Liver (tissue), 9 donors: ENCODE data around the gene LRRC18. TPM values are rescaled to one million over a fixed set of nuclear protein-coding genes. Genes with fewer than 3 reads are reported as not detected.

Experiments
- DNase-seq: peaks from one replicate; pipeline ENCODE4 v3.0.0-alpha.2; 2017; ENCODE audit warnings: low spot score
- H3K27ac ChIP-seq, 2 donors: one replicate each; pipeline ENCODE4 v1.7.0; 2013; ENCODE audit warnings: inconsistent platforms in 2 of 2, low read length in 2 of 2, control low read depth in 1 of 2, low read depth in 1 of 2, mild to moderate bottlenecking in 1 of 2
- H3K27me3 ChIP-seq, 4 donors: one replicate each; pipeline versions ENCODE4 v1.6.1 to v1.7.0; 2013; ENCODE audit warnings: low read length in 3 of 4, inconsistent platforms in 1 of 4, mild to moderate bottlenecking in 1 of 4, moderate library complexity in 1 of 4; ENCODE audit not compliant: control insufficient read depth in 4 of 4, insufficient read depth in 4 of 4
- H3K36me3 ChIP-seq, 4 donors: one replicate each; pipeline versions ENCODE4 v1.6.1 to v1.7.0; 2013; ENCODE audit warnings: low read length in 3 of 4, mild to moderate bottlenecking in 3 of 4, low read depth in 1 of 4, moderate library complexity in 1 of 4; ENCODE audit not compliant: control insufficient read depth in 4 of 4, insufficient read depth in 3 of 4
- H3K4me1 ChIP-seq, 4 donors: one replicate each; pipeline versions ENCODE4 v1.6.1 to v1.7.0; 2013; ENCODE audit warnings: low read length in 3 of 4, mild to moderate bottlenecking in 3 of 4, moderate library complexity in 1 of 4; ENCODE audit not compliant: control insufficient read depth in 4 of 4, insufficient read depth in 4 of 4
- H3K4me3 ChIP-seq, 3 donors: one replicate each; pipeline versions ENCODE4 v1.6.1 to v1.7.0; 2013; ENCODE audit warnings: low read length in 3 of 3, control low read depth in 1 of 3, low read depth in 1 of 3, mild to moderate bottlenecking in 1 of 3
- H3K9ac ChIP-seq, 2 donors: one replicate each; pipeline ENCODE4 v1.7.0; 2013; ENCODE audit warnings: low read length in 2 of 2, mild to moderate bottlenecking in 2 of 2, moderate library complexity in 2 of 2, control low read depth in 1 of 2, low read depth in 1 of 2
- H3K9me3 ChIP-seq, 4 donors: one replicate each; pipeline versions ENCODE4 v1.6.1 to v1.7.0; 2013; ENCODE audit warnings: low read length in 3 of 4; ENCODE audit not compliant: control insufficient read depth in 4 of 4
- CTCF ChIP-seq: fragments of 150-350 bp; IDR thresholded peaks from 2 replicates; pipeline ENCODE4 v1.5.1; 2017; ENCODE audit warnings: improper control_type of control experiment, low read depth, low read length; ENCODE audit not compliant: missing input control
- EGR1 ChIP-seq, 2 donors: IDR thresholded peaks; 2 replicates each; pipeline ENCODE4 v1.6.1; 2016 to 2018; ENCODE audit warnings: antibody characterized with exemption in 2 of 2, low read depth in 2 of 2
- FOXA1 ChIP-seq: IDR thresholded peaks from 2 replicates; pipeline ENCODE4 v1.6.1; 2016; ENCODE audit warnings: antibody characterized with exemption
- GABPA ChIP-seq, 2 donors: IDR thresholded peaks in 1 of 2; conservative IDR thresholded peaks in 1 of 2; 2 replicates each; pipeline ENCODE4 v1.6.1; 2016; ENCODE audit warnings: antibody characterized with exemption in 2 of 2, mild to moderate bottlenecking in 1 of 2, moderate library complexity in 1 of 2
- HNF4G ChIP-seq: IDR thresholded peaks from 2 replicates; pipeline ENCODE4 v1.6.1; 2016; ENCODE audit warnings: antibody characterized with exemption
- NR2F2 ChIP-seq: IDR thresholded peaks from 2 replicates; pipeline ENCODE4 v1.6.1; 2016; ENCODE audit warnings: antibody characterized with exemption
- REST ChIP-seq: IDR thresholded peaks from 2 replicates; pipeline ENCODE4 v1.6.1; 2016; ENCODE audit warnings: antibody characterized with exemption, mild to moderate bottlenecking
- SP1 ChIP-seq: IDR thresholded peaks from 2 replicates; pipeline ENCODE4 v1.6.1; 2018; ENCODE audit warnings: antibody characterized with exemption, mild to moderate bottlenecking
- YY1 ChIP-seq: IDR thresholded peaks from 2 replicates; pipeline ENCODE4 v1.6.1; 2016; ENCODE audit warnings: antibody characterized with exemption, mild to moderate bottlenecking
- ZBTB33 ChIP-seq: IDR thresholded peaks from 2 replicates; pipeline ENCODE4 v1.6.1; 2016; ENCODE audit warnings: antibody characterized with exemption
- WGBS: extraction: QIAGEN DNeasy Blood & Tissue Kit; methylation state at CpG from one replicate; pipeline ENCODE4 v1.1.7; 2013; 5-methylcytosine and 5-hydroxymethylcytosine counted together
- polyA plus RNA-seq, 2 donors: library from polyadenylated mRNA; stranded (reverse) in 1 of 2; unstranded in 1 of 2; fragments of 200-250 nt in 1 of 2; fragments of >200 nt in 1 of 2; fragmentation: Nextera tagmentation in 1 of 2; extraction: Ambion mirVana in 1 of 2; gene quantifications; one replicate each; pipeline versions ENCODE4 v1.2.1 to v1.2.3, GENCODE V29; 2013 to 2015
- total RNA-seq, 2 donors: library from RNA; depleted of rRNA; stranded (reverse); fragments of >200 nt; gene quantifications; one replicate each; pipeline ENCODE4 v1.2.3, GENCODE V29; 2014
- TF ChIP-seq, protein P1 (sequence below): IDR thresholded peaks from 2 replicates; pipeline ENCODE4 v1.6.1; 2016; ENCODE audit warnings: antibody characterized with exemption
- donor health status: healthy.
- donor health status: healthy.
- donor health status: healthy.
- donor health status: healthy.
- donor health status: healthy.

LRRC18 gene
- total and polyA plus RNA-seq, 4 donors, result not detected

- WGBS, result 69% methylated on average over 2 of the region's 2 CpGs
- H3K9me3 ChIP-seq, result no peaks in the 10 kb centered on the region
- H3K27ac ChIP-seq, result no peak overlapping the region
- no peaks in the 10 kb centered on the region for H3K4me1 ChIP-seq
- H3K27me3 ChIP-seq, result peaks cover 0 to 3% (median 0%) of the 10 kb centered on the region in 4 donors
- H3K4me3 ChIP-seq, result no peak overlapping the region
- H3K9ac ChIP-seq, result no peak overlapping the region
- H3K36me3 ChIP-seq, result no peaks in the 10 kb centered on the region
- DNase-seq, result no peak
- TF ChIP-seq YY1 (no peak), GABPA (IDR thresholded peaks at IDR 0.05 in 1 of 2, conservative IDR thresholded peaks at IDR 0.05 in 1 of 2) (no peak), SP1 (no peak), CTCF (no peak), NR2F2 (no peak), ZBTB33 (no peak), EGR1 (IDR thresholded peaks at IDR 0.05; ENCODE audit: low read depth in 2 of 2) (no peak)
- TF ChIP-seq, protein P1, sequence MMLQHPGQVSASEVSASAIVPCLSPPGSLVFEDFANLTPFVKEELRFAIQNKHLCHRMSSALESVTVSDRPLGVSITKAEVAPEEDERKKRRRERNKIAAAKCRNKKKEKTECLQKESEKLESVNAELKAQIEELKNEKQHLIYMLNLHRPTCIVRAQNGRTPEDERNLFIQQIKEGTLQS, result no peak
Observed at GRCh38 chr10:48903151-48903550, 36.5 kb downstream of the LRRC18 start.

DNA sequence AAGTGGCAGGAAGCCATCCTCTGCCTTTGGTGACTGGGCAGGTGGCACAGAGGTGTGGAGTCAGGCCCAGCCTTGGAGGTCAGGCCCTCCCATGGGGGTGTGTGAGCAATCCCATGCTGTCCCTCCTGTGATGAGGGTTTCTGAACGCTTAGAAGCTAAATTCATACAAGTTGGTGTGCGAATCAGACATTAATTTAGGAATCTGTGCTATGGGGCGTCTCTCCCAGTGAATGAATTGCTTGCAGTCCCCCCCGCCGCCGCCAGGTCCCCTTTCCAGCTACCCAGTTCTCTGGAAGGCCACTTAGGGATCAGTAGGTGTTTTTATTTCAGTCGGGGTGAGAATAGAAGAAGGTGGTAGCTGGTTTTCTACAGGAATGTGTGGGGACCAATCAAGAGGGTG is 37.5 kb downstream of the LRRC18 start:
- no peak overlapping the region for H3K4me3 ChIP-seq
- TF ChIP-seq EGR1 (IDR thresholded peaks at IDR 0.05; ENCODE audit: low read depth in 2 of 2) (no peak), HNF4G (no peak), FOXA1 (no peak), NR2F2 (no peak), REST (no peak)
- TF ChIP-seq, protein P1, result no peak
- WGBS, result 92% methylated on average over 7 of the region's 7 CpGs
- peaks cover 0 to 3% (median 0%) of the 10 kb centered on the region in 4 donors for H3K27me3 ChIP-seq
- no peak overlapping the region for H3K27ac ChIP-seq
- DNase-seq, result no peak
- H3K36me3 ChIP-seq, result no peaks in the 10 kb centered on the region
- no peaks in the 10 kb centered on the region for H3K9me3 ChIP-seq
- no peak overlapping the region for H3K9ac ChIP-seq
- no peaks in the 10 kb centered on the region for H3K4me1 ChIP-seq
